Adipose tissue (tissue), 3 donors: Measurements from ENCODE around the gene MAPKAP1. TPM values are rescaled to one million over a fixed set of nuclear protein-coding genes. Genes with fewer than 3 reads are reported as not detected.

Experiments
- H3K27ac ChIP-seq: one replicate; pipeline ENCODE4 v1.5.1; 2013; ENCODE audit warnings: low read depth, low read length
- WGBS, 3 donors: extraction: QIAGEN DNeasy Blood & Tissue Kit; methylation state at CpG; one replicate each; pipeline ENCODE4 v1.1.7; 2013; 5-methylcytosine and 5-hydroxymethylcytosine counted together
- polyA plus RNA-seq, 3 donors: library from polyadenylated mRNA; stranded (reverse); fragments of 200-250 nt; gene quantifications; one replicate each; pipeline ENCODE4 v1.2.3, GENCODE V29; 2013
- donor health status: healthy with polysubstance abuse.
- donor health status: Bipolar disorder and iron deficiency.
- donor health status: healthy.

MAPKAP1 gene
- polyA plus RNA-seq, 3 donors = 28.1 to 57.0 (median 50.5) TPM

DNA sequence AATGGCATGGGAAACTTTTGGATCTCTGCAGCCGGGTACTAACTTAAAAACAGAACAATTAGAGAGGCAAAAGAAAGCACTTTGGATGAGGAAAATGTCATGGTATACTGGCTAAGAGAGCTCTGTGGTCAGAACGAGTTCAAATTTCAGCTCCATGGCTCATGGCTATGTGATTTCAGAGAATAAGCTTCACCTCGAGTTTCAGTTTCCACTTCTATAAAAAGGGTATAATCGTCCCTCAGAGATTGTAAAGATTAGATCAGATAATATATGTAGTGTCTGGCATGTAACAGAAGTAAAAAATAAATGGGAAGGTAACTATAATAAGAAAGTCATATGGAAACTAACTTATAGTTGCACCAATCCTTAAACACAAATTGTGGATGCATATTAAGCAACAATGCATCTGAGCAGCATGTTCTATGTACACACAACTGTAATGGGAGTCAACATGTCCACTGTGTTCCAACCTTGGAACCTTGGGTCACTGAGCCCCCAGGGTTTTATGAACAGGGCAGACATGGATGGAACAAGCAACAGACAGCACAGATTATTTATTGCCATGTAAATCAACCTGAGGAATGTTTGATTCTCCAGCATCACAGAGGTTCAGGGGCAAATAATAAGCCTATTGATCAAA lies 145.4 kb downstream of the MAPKAP1 start:
- 32 to 68% (median 62%) methylated on average over 4 of the region's 4 CpGs for WGBS, 3 donors
- no peak overlapping the region for H3K27ac ChIP-seq

DNA sequence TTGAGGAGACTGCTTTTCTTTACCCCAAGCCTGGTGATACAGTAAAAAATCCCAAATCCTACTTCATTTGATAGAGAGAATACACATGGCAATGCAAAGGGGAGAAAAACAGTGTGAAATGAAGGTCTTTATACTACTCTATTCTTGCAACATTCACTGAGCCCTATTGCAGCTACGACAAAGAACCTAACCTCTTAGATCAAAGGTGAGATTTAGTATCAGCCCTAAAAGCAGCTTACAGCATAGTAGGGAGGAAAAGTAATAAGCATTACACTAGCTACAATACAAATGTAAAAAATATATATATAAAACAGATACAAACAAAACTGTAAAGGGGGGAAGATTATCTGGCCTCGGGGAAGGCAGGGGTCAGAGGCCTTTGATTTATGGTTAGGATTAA lies 147.1 kb downstream of the MAPKAP1 start:
- WGBS, 3 donors = 75 to 97% (median 88%) methylated on average over 2 of the region's 2 CpGs

DNA sequence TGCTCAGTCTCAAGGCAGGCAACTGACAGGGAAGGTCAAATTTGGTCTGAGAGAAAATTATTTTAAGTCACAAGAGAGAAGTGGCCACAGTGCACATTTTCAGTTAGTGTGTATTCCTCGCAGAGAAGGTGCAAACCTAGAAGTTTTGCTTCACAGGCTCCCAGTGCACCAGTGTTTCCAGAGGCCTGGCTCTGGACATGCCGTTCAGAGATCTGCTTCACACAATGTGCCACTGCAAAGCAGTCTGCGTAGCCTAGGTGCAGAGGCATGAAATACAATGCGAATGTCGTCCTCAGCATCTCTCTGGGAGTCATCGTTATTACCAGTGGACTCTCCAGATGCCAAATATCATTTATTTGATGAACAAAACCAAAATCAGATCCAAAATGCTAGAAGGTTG lies 147.8 kb downstream of the MAPKAP1 start:
- 91 to 93% (median 91%) methylated on average over 6 of the region's 6 CpGs for WGBS, 3 donors
- H3K27ac ChIP-seq = no peak overlapping the region

More for the DNA sequence above, 147.1 kb downstream of the MAPKAP1 start:
- no peak overlapping the region for H3K27ac ChIP-seq

DNA sequence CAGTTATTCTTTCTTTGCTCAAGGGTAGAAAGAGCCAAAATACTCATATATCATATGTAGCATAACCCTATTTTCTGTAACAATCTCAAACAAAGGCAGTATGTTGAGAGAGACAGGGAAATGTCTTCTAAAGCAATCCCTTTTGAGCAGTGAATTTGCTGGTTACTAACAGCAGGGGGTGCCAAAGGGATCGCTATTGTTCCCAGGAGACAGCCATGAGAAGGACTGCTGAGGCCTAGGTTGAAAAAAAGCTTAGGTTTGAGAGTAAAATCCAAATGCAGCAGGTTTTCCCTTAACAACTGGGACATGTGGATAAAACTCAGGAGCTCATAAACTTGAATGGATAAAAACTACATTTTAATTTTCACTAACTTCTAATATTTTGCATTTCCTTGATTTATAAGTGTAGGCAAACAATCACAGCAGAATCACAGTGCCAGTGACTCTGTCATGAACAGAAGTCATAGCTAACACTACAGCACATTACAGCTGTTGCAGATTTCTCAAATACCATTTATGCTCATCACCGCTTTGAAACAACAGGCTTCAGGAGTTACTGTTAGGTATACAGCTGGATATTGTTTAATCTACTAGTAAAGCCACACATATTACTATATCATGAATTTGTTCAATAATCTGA lies 148.4 kb downstream of the MAPKAP1 start:
- 49 to 53% (median 51%) methylated on average over 2 of the region's 2 CpGs for WGBS, 3 donors
- no peak overlapping the region for H3K27ac ChIP-seq

DNA sequence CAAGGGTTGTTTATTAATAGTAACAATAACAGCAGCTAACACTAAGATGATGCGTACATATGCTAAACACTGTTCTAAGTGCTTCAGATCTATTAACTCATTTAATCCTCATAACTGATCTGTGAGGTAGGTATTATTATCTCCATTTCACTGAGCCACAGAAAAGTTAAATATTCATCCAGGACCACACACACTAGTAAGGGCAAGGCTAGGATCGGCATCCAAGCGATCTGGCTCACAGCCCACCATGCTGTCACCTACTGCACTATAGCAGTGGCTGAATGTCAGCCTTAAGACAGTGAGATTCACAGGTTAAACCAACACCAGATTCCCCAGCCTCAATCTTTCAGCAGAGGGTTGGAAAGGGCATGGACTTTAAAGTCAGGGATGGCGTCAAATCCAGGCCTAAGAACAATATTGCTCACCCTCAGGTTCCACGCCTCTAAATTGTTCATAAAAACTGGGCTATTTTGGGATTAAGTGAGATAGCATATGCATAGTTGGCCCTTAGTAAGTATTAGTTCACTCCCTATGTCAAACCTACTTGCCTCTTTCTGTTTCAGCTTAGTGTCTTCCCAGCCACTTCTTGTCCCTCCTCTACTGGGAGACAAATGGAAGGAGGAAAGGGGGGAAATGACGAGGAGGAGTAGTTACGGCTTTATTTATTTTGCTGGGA lies 150.8 kb downstream of the MAPKAP1 start:
- WGBS, 3 donors = 85 to 92% (median 89%) methylated on average over 7 of the region's 7 CpGs
- no peak overlapping the region for H3K27ac ChIP-seq

DNA sequence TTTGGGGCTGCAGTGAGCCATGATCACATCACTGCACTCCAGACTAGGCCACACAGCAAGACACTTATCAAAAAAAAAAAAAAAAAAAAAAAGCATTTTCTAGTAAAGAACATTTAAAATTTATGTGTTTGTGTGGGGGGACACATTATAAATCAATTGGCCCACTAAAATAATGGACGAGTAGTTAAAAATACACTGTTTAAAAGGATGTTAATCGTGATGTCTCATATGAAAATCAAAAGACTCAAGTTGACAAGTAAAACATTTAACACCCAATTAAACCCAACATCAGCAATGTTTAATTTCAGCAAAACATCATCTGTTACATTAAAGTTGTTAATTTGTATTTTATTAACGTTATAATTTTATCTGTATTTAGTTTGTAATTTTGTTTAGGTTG lies 152.3 kb downstream of the MAPKAP1 start:
- WGBS, 3 donors = 87 to 90% (median 89%) methylated on average over 3 of the region's 3 CpGs
- H3K27ac ChIP-seq = no peak overlapping the region

DNA sequence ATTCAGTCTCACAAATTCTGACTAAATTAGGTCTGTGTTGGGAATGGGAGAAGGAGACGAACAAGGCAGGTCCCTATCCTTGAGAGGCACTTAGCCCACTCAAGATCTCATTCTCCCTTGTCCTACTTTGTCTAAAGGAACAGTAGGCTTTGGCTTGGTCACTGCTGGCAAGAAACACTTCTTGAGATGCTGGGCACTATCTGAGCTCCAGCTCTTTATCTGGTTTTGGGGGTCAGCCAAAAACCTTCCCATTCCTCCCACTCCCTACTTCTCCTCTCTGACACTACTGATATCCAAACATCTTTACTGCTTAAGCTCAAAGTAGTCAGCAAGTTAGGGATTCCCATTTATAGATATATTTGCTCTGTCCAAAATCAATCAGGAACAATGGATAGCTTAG lies 155.2 kb downstream of the MAPKAP1 start:
- 82 to 93% (median 90%) methylated on average over 1 of the region's 1 CpG for WGBS, 3 donors
- no peak overlapping the region for H3K27ac ChIP-seq

DNA sequence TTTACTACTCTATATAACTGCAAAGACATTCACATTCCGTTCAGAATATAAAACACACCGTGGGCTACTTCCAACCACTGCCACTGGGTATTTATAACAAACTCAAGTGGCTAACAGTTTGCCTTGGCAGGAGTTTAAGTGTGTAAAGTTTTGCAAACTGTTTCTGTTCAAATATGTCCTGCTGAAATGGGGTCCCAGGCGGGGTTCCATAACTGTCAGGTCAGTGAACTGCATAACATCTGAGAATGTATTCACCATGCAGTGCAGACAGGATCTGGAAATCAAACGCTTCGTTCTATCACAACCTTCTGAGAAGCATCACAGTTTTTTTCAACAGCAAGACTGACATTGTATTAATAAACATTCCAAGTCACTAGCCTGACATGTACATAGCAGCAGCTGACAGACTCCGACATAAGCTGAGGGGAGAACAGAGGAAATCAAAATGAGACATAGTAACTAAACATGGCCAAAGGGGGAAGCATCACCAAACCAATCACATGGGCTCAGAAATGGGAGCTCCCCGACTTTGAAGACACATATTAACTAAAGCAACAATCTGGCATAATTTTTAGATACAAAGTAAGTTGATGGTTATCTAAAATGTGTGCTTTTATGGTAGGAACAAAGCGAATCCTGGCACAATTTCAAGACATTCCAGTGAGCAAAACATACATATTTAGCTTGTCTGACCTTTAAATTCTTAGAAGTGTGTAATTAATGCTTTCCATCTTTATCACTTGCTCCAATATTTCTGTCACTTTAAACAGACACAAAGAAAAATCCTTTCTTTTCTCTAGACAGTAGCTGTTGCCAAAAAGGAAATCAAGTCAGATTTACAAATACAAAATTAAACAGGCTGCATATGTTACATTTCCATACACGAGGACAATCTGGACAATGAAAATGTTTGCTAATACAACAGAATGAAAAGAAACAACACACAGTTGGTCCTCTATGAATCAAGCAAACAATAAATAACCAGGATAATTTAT lies 156.8 kb downstream of the MAPKAP1 start:
- 23 to 64% (median 58%) methylated on average over 9 of the region's 9 CpGs for WGBS, 3 donors
- H3K27ac ChIP-seq = no peak overlapping the region

DNA sequence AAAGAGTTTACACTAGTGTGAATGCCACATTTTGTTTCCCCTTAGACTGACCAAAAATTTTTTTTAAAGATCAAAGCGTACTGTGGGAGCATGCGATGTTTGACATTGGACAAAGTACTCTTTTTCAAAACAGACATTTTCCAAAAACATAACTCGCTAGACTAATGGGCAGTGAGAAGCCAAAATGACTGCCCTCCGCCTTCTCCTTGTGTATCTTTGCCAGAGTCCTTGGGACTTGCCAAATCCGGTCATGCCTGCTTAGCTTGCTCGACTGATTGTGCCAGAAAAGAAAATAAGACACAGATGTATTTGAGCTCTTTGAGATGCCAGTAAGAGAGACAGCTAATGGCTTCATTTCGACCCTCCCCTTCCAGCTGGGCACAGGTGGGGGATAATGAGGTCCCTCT lies 157.5 kb downstream of the MAPKAP1 start:
- H3K27ac ChIP-seq = no peak overlapping the region
- 21 to 54% (median 48%) methylated on average over 7 of the region's 7 CpGs for WGBS, 3 donors

DNA sequence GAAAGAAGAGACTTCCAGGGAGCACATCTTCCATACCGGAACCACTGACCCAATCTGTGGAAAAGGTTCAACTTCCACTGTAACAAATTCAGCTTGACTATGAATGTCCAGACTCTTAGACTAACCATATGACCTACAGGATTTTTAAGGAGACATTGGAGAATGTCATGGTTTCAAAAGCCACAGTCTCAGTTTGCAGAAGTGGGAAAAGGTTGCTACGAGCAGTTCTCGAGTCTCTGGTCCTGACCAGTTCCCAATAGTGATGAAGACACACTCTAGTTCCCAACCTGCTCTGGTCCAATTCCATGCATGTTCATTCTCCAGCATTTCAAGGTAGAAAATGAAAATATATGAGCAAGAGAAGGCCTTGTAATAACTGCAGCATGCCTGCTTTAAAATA lies 158.0 kb downstream of the MAPKAP1 start:
- no peak overlapping the region for H3K27ac ChIP-seq
- 62 to 90% (median 68%) methylated on average over 3 of the region's 3 CpGs for WGBS, 3 donors

DNA sequence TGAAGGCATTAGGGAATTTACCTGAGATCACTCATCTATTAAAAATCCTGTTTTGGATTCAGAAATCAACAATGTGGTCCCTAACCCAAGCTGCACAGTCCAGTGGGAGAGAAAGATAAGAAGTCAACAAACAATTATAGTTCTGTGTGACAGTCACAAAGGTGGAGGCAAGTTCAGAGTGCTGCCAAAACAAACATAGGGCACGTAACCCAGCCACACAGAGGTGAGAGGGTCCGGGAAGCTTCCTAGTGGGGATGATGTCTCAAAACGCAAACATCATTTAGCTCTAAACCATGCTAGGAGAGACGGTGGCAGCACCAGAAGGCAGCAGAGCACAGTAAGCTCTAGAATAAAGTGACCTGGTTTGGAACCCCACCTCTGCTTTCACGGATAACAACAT lies 158.9 kb downstream of the MAPKAP1 start:
- WGBS, 3 donors = 67 to 86% (median 81%) methylated on average over 5 of the region's 5 CpGs
- H3K27ac ChIP-seq = no peak overlapping the region

DNA sequence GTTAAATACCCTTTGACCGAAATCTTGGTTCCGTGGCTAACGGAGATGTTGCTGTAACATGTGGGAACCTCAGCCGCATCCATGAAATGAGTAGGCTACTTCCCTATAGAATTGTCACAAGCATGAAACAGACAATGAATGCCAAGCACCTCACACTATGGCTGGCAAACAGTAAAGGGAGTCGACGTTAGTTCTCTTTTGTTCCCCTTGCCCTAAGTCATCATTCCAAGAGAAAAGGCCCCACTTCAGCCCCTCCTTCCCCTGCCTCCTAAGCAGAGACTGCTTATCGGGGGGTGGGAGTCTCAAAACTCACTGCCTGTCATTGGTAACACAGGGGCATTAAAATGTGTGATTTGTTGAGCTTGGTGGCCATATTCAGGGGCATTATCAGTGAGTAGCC lies 159.6 kb downstream of the MAPKAP1 start:
- WGBS, 3 donors = 82 to 95% (median 93%) methylated on average over 7 of the region's 7 CpGs

DNA sequence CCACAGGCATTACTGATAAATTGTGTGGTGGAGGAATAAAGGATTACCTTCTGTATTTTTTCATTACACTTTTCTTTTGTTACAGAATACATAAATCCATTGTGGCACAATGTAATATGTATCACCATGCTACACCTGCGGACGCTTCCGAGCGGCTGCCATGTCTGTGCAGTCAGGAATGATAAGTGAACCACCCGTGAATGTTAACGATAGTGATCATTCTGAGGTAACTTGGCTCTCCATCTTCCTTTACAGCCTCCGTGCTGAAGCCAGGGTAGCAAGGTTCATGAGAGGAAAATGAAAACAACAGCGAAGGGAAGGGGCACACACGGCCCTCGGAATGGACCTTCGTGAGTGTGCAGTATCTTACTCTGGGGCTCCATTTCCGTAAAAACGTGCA lies 161.2 kb downstream of the MAPKAP1 start:
- no peak overlapping the region for H3K27ac ChIP-seq
- 93 to 95% (median 95%) methylated on average over 13 of the region's 13 CpGs for WGBS, 3 donors

More for the DNA sequence above, 159.6 kb downstream of the MAPKAP1 start:
- H3K27ac ChIP-seq = no peak overlapping the region

DNA sequence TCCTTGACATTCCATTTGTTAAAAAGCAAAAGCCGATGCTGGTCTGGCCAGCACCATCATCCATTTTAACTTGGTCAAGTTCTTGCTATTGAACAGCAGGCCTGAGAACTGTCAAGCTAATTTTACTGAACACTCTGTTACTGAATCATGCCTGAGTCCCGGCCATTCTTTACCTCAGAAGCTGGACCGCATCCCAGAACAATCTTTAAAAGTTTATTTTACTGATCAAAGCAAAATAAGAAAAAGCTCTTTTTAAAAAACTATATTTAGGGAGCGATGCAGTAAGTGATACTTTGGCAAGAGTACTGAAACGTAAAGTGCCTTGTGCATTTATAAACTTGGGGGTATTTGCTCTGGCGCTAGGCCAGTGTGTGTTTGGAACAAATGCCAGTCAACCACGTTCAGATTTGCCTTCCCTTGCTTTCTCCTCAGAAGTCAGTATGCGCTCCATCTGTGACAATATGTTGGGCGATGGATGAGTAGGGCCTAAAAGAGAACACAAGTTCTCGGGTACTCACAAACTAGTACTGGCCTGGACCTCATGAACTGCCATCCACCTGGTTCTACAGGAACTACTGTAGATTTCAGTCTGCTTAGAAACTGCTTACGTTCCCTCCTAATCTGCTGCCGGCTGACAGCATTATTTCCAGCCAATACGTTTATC lies 161.9 kb downstream of the MAPKAP1 start:
- 20 to 63% (median 62%) methylated on average over 13 of the region's 13 CpGs for WGBS, 3 donors
- no peak overlapping the region for H3K27ac ChIP-seq

DNA sequence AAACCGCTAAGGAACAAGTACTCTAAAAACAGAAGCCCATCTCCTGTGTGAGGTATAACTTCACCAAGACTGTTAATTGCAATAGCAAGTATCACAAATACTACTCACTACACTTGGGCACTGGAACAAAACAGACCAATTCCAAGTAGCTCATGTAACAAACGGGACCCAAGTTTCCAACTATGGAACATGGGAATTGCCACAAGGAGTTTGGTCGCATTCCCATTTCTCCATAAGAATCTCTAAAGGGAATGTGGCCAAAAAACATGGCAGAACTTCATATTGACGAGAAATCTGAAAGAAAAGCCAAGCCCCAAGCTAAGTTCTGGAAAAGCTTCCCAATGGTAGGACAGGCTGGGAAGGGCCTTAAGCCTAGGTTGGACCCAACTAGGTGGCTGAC lies 162.5 kb downstream of the MAPKAP1 start:
- 83 to 92% (median 85%) methylated on average over 4 of the region's 4 CpGs for WGBS, 3 donors
- no peak overlapping the region for H3K27ac ChIP-seq

DNA sequence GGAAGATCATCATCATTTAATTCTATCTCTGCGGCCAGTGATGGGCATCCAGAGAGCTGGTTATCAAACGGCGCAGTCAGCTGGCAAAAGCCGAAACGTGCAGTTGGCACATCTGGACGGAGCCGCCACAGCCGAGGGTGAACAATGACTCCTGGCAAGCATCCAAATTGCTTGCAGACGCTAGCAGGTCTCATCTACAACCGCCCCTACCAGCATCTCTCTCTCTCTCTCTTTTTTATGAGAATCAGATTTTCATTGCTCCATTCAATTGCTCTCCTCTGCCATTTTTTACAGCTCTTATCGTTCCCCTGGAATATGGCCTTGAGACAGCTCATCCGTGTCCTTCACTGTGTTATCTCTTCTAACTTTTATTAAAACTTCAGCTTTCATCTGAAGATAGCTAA lies 165.2 kb downstream of the MAPKAP1 start:
- no peak overlapping the region for H3K27ac ChIP-seq

DNA sequence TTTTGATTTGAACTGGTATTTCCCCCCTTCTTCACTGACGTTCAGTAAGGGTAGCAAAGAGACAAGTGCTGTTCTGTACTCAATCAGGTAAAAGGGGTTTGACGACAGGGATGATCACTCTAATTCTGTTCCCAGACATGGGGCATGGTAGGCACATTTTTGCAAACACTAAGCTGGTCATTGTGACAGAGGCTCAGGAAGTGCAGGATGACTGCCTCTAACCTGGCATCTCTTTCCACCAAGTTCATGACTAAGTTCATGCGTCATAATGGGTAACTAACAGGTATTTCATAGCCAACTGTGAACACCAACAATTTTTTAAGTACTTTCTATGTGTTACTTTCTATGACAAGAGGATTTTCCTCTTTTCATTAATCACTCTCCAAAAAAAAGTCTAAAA lies 166.5 kb downstream of the MAPKAP1 start:
- 94 to 98% (median 97%) methylated on average over 3 of the region's 3 CpGs for WGBS, 3 donors
- H3K27ac ChIP-seq = no peak overlapping the region

More for the DNA sequence above, 165.2 kb downstream of the MAPKAP1 start:
- WGBS, 3 donors = 69 to 81% (median 77%) methylated on average over 12 of the region's 12 CpGs

DNA sequence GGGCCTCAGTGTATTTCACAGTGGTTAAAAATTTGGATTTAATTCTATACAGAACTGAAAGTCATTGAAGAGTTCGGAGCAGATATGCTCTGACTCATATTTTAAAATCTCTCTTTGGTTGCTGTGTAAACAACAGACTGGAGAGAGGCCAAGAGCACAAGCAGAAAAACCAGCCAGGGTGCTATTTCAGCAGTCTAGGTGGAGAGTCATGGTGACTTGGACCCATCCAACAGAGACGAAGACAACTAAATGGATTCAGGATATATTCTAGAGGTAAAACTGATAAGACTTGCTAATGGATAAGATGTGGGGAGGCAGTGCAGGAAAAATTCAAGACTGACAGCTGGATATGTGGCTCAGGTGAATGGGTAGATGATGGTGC lies 168.9 kb downstream of the MAPKAP1 start:
- no peak overlapping the region for H3K27ac ChIP-seq
- 15 to 61% (median 44%) methylated on average over 2 of the region's 2 CpGs for WGBS, 3 donors
